ENCODE data around the gene SPG11. TPM values are rescaled to one million over a fixed set of nuclear protein-coding genes. Genes with fewer than 3 reads are reported as not detected.

SPG11 gene
- total and polyA plus RNA-seq, 2 experiments from 2014 or later, result 23.3 to 42.2 TPM

GRCh38 chr15:44636976-44637375, 26.5 kb downstream of the SPG11 start:
- Histone ChIP-seq H3K36me3 (ENCODE audit: insufficient read depth) (no peaks in the 10 kb centered on the region; the same call in 1 of the 2 replicates), H4K20me1 (replicated peaks; ENCODE audit: insufficient read depth) (no peaks in the 10 kb centered on the region; the same call in 1 of the 2 replicates), H3K4me1 (ENCODE audit: insufficient read depth) (no peaks in the 10 kb centered on the region), H3K4me2 (no peak overlapping the region), H3F3A (replicated peaks; ENCODE audit: low read depth) (no peaks in the 10 kb centered on the region), H3K27ac (ENCODE audit: low read depth) (no peak overlapping the region), H3K9me2 (ENCODE audit: insufficient read depth) (no peaks in the 10 kb centered on the region), H3K27me3 (ENCODE audit: insufficient read depth) (no peaks in the 10 kb centered on the region), H3K4me3 (no peak overlapping the region), H3K79me2 (replicated peaks; ENCODE audit: insufficient read depth) (no peaks in the 10 kb centered on the region), H2AFZ (no peak overlapping the region)
- Mint-ChIP-seq H3K9me3 (no peaks in the 10 kb centered on the region; the same call in 2 of the 3 replicates), H3K4me1 (no peaks in the 10 kb centered on the region), H3K27ac (no peak overlapping the region), H3K4me3 (no peak overlapping the region), H3K36me3 (ENCODE audit: low read depth) (peaks cover 45% of the 10 kb centered on the region; the same call in 2 of the 3 replicates), H3K27me3 (ENCODE audit: insufficient read depth, low read depth, poor library complexity) (no peaks in the 10 kb centered on the region)
- TF ChIP-seq NANOG (IDR thresholded peaks at IDR 0.05; ENCODE audit: borderline replicate concordance) (no peak), REST (IDR thresholded peaks at IDR 0.05; ENCODE audit: unreplicated experiment) (no peak), STAT1 (IDR thresholded peaks at IDR 0.05; ENCODE audit: unreplicated experiment) (no peak), EZH2phosphoT487 (IDR thresholded peaks at IDR 0.05; ENCODE audit: unreplicated experiment) (no peak), ZNF331 (CRISPR knock-in tag; IDR thresholded peaks at IDR 0.05; ENCODE audit: low read depth) (no peak)
- DNase-seq (ENCODE audit: low spot score) (no peak), ATAC-seq (no peak)

- no peaks in the 10 kb centered on the region for H3K9me2 ChIP-seq (ENCODE audit: insufficient read depth)
- no peak overlapping the region for H3K4me3 ChIP-seq
- H3F3A ChIP-seq (replicated peaks; ENCODE audit: low read depth), result no peaks in the 10 kb centered on the region
- Mint-ChIP-seq H3K4me3 (no peak overlapping the region), H3K27ac (no peak overlapping the region), H3K36me3 (ENCODE audit: low read depth) (peaks cover 53% of the 10 kb centered on the region), H3K9me3 (no peaks in the 10 kb centered on the region; the same call in 2 of the 3 replicates), H3K4me1 (no peaks in the 10 kb centered on the region), H3K27me3 (ENCODE audit: insufficient read depth, low read depth, poor library complexity) (no peaks in the 10 kb centered on the region)
- DNase-seq (ENCODE audit: low spot score), result no peak
- no peaks in the 10 kb centered on the region for H3K79me2 ChIP-seq (replicated peaks; ENCODE audit: insufficient read depth)
- H3K27ac ChIP-seq (ENCODE audit: low read depth), result no peak overlapping the region
- no peaks in the 10 kb centered on the region for H3K27me3 ChIP-seq (ENCODE audit: insufficient read depth)
- H3K36me3 ChIP-seq (ENCODE audit: insufficient read depth), result peaks cover 10% of the 10 kb centered on the region
- H2AFZ ChIP-seq, result no peak overlapping the region
- H4K20me1 ChIP-seq (replicated peaks; ENCODE audit: insufficient read depth), result no peaks in the 10 kb centered on the region; the same call in 1 of the 2 replicates
- no peaks in the 10 kb centered on the region; the same call in 1 of the 2 replicates for H3K4me1 ChIP-seq (ENCODE audit: insufficient read depth)
- H3K4me2 ChIP-seq, result no peak overlapping the region
- no peak for ATAC-seq
- TF ChIP-seq ZNF462 (CRISPR knock-in tag; IDR thresholded peaks at IDR 0.05) (no peak), NANOG (IDR thresholded peaks at IDR 0.05; ENCODE audit: borderline replicate concordance) (no peak), EZH2phosphoT487 (IDR thresholded peaks at IDR 0.05; ENCODE audit: unreplicated experiment) (no peak), STAT1 (IDR thresholded peaks at IDR 0.05; ENCODE audit: unreplicated experiment) (no peak), ETS1 (IDR thresholded peaks at IDR 0.05) (no peak), JUNB (IDR thresholded peaks at IDR 0.05; ENCODE audit: unreplicated experiment) (no peak), EZH2 (IDR thresholded peaks at IDR 0.05; ENCODE audit: low read depth, unreplicated experiment) (no peak), ZNF114 (CRISPR knock-in tag; IDR thresholded peaks at IDR 0.05) (no peak), CREB1 (CRISPR knock-in tag; IDR thresholded peaks at IDR 0.05; ENCODE audit: low read depth) (no peak), ZNF331 (CRISPR knock-in tag; IDR thresholded peaks at IDR 0.05; ENCODE audit: low read depth) (no peak), POLR2AphosphoS5 (IDR thresholded peaks at IDR 0.05; ENCODE audit: low read depth) (no peak)
These were observed 29.9 kb downstream of the SPG11 start for GRCh38 chr15:44633603-44634002.

Data from GM23338 (cell line).